Urinary bladder (tissue), 4 donors: ENCODE results near the gene UBE2Q2. TPM values are rescaled to one million over a fixed set of nuclear protein-coding genes. Genes with fewer than 3 reads are reported as not detected.
A peak's percentile ranks its signal among the peaks of the same experiment; 100 is the strongest.
"Not testable (repeated sequence)": the region's sequence is repeated elsewhere in the genome, so short reads cannot be mapped to it uniquely, and the experiment has no call there.

Experiments
- DNase-seq: peaks from one replicate; pipeline ENCODE4 v3.0.0-alpha.2; 2015; ENCODE audit errors: extremely low spot score
- H3K27ac ChIP-seq: one replicate; pipeline ENCODE4 v1.5.1; 2013; ENCODE audit warnings: low read depth, mild to moderate bottlenecking, moderate library complexity
- H3K36me3 ChIP-seq: one replicate; pipeline ENCODE4 v1.6.1; 2013; ENCODE audit warnings: mild to moderate bottlenecking, moderate library complexity; ENCODE audit not compliant: insufficient read depth
- H3K4me1 ChIP-seq: one replicate; pipeline ENCODE4 v1.6.1; 2013; ENCODE audit warnings: mild to moderate bottlenecking, moderate library complexity; ENCODE audit not compliant: insufficient read depth
- H3K4me3 ChIP-seq: one replicate; pipeline ENCODE4 v1.5.1; 2013; ENCODE audit warnings: low read depth, low read length
- WGBS: extraction: QIAGEN DNeasy Blood & Tissue Kit; methylation state at CpG from one replicate; pipeline ENCODE4 v1.1.7; 2013; 5-methylcytosine and 5-hydroxymethylcytosine counted together
- polyA plus RNA-seq: library from polyadenylated mRNA; stranded (reverse); fragments of 200-250 nt; gene quantifications from one replicate; pipeline ENCODE4 v1.2.3, GENCODE V29; 2013
- total RNA-seq: library from RNA; depleted of rRNA; stranded (reverse); fragments of >200 nt; gene quantifications from one replicate; pipeline ENCODE4 v1.2.3, GENCODE V29; 2014
- donor health status: healthy with polysubstance abuse.
- donor health status: healthy.

Gene UBE2Q2
- total and polyA plus RNA-seq, 2 donors = 46.7 to 101 TPM

DNA sequence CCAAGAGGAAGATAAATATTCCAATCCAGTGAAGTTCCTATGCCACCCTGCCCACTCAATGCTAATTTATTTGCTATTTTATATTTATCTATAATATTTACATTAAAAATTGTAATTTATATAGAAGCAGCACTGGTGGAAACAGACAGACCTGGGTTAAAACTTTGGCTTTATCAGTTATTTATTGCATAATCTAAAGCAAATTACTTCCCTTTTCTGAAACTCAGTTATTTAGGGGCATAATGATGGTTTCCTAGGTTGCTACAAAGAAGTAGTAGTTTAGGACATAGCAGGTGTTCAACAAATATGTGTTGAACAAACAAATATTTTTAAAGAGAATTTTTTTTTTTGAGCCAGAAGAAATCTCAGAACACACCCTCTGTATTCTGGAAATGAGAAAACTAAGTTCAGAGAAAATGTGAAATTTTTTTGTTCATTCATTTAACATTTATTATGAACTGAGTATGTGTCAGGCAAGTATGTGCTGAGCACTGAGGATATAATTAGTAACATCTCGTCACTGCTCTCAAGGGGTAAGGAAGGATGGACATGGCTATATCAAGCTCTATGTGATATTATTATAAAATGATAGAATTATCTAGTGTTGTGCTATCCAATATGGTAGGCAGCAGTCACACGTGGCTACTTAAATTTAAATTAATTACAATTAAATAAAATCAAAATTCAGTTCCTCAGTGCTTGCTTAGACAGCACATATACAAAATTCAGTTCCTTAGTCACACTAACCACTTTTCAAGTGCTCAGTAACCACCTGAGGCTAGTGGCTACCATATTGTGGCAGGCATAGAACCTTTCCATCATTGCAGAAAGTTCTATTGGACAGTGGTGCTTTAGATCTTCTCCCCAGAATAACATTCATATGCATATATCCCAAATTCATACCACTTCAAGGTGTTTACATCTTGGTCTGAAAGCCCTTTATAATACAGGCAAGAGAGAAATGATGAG is 7.0 kb upstream of the UBE2Q2 start:
- Histone ChIP-seq H3K4me3 (no peak overlapping the region), H3K4me1 (no peaks in the 10 kb centered on the region), H3K27ac (no peak overlapping the region), H3K36me3 (no peaks in the 10 kb centered on the region)
- WGBS = 71% methylated on average over 2 of the region's 2 CpGs
- no peak for DNase-seq

DNA sequence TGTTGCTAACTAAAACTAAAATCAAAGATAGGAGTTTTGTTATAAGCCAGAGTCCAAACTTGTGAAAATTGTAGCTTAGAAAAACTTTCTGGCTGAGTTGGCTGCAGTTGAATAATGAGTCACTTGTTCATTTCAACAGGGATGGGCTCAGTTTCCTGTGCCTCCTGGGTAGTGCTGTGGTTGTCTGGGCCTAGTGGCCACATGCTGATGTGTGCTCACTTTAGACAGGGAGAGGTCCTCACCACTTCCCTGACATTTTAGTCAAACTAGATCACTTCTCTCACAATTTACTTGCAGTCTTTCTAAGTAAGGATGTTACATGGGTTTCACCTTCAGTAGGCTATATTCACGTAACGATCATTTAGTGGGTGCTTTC is 6.3 kb upstream of the UBE2Q2 start:
- H3K36me3 ChIP-seq = no peaks in the 10 kb centered on the region
- no peak overlapping the region for H3K27ac ChIP-seq
- H3K4me1 ChIP-seq = no peaks in the 10 kb centered on the region
- no peak overlapping the region for H3K4me3 ChIP-seq
- WGBS = 91% methylated on average over 2 of the region's 2 CpGs
- DNase-seq = no peak

DNA sequence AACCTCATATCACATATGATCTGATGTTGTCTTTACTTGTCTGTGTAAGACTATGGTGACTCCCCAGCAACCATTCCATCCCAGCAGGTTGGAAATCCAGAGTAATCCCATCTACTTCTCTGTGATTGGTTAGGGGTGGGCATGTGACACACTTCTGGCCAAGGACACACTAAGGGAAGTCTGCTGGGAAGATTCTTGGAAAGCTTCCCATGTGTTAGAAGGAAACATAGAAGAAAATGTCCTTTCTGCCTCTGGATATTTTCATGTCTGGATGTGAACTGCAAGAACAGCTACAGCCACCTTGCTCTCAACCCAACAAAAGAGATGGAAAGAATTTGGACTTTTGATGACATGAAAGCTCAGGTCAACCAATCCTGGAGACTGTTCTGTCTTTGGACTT is 2.6 kb upstream of the UBE2Q2 start:
- Histone ChIP-seq H3K4me1 (no peaks in the 10 kb centered on the region), H3K27ac (no peak overlapping the region), H3K36me3 (no peaks in the 10 kb centered on the region), H3K4me3 (no peak overlapping the region)
- DNase-seq = peak; percentile 18

DNA sequence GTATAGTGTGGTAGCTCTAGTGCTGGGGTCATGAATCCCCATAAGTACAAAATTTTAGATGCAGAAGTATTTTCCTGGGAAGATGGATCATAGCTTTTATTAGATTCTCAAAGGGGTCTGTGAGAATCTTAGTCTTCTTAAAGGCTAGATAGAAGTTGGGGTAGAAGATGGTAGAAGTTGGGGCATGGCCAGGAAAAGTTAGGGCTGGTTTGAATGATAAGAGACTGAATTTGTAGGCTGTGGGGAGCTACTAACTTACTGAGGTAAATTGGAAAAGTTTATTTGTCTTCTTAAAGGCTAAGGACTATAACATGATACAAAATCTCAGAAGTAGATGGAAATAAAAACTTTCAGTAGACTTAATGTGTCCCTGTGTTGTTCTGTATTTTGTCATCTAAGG is 1.6 kb upstream of the UBE2Q2 start:
- Histone ChIP-seq H3K4me1 (no peaks in the 10 kb centered on the region), H3K4me3 (no peak overlapping the region), H3K36me3 (no peaks in the 10 kb centered on the region), H3K27ac (no peak overlapping the region)
- no peak for DNase-seq

GRCh38 chr15:75843678-75844581 is 683 bp downstream of the UBE2Q2 start:
- peak overlapping the region; percentile 92 for H3K4me3 ChIP-seq
- H3K4me1 ChIP-seq = no peaks in the 10 kb centered on the region
- under 1% methylated on average over 77 of the region's 77 CpGs for WGBS
- no peaks in the 10 kb centered on the region for H3K36me3 ChIP-seq
- peak; percentile 33 for DNase-seq
- H3K27ac ChIP-seq = peak overlapping the region; percentile 87

- WGBS = 38% methylated on average over 13 of the region's 13 CpGs
- Histone ChIP-seq H3K27ac (no peak overlapping the region), H3K4me3 (peak overlapping the region; percentile 92), H3K4me1 (no peaks in the 10 kb centered on the region), H3K36me3 (no peaks in the 10 kb centered on the region)
- no peak for DNase-seq
Measured at GRCh38 chr15:75844629-75845335, 1.5 kb downstream of the UBE2Q2 start.

DNA sequence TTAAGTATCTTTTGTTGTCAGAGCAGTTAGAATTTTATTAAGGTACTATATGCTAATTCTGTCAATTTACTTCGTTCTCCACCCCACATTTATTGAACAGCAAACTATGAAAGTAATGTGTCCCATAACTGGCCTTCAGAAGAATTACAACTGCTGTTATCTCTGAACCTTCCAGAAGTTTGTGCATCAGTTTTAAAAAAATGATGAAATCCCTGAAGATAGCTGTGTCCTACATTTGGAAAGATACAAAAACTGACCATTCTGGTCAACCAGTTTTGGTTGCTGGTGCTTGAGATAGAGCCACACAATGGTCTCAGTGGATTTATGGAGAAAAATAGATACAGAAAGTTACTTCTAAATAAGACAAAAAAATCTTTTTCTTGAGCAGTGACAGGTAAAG is 5.9 kb downstream of the UBE2Q2 start:
- Histone ChIP-seq H3K4me3 (no peak overlapping the region), H3K27ac (no peak overlapping the region), H3K36me3 (no peaks in the 10 kb centered on the region), H3K4me1 (no peaks in the 10 kb centered on the region)
- DNase-seq = no peak
- 85% methylated on average over 1 of the region's 1 CpG for WGBS

DNA sequence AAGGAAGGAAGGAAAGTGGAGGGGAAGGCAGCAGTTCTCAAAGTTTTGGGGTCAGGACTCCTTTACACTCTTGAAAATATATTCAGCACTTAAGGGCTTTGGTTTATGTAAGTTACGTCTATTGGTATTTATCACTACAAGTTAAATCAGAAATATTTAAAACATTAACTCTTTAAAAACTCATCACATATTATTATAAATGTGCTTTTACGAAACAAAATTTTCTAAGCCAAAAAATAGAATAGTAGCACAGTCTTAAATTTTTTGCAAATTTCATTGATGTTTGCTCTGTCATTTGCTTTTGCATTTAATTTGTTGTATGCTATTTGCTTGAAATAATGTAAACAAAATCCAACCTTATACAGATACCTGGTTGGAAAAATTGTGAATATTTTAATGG is 7.5 kb downstream of the UBE2Q2 start:
- Histone ChIP-seq H3K27ac (no peak overlapping the region), H3K36me3 (no peaks in the 10 kb centered on the region), H3K4me1 (no peaks in the 10 kb centered on the region), H3K4me3 (no peak overlapping the region)
- DNase-seq = no peak
- 94% methylated on average over 2 of the region's 2 CpGs for WGBS

DNA sequence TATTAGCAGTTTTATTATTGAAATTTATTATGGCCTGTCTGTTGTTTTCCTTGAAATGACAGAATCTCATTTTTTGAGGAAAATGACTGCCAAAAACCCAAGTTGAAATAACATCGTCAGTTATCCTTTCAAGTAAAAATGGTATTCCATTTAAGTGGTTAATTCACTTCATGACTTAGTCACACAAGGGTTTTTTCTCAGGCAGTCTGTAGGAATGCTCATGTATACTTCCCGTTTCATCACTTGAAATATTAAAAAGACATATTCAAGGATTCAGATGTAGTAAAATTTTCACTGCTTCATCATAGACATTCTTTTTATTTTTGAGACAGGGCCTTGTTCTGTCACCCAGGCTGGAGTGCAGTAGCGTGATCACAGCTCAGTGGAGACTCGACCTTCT is 8.3 kb downstream of the UBE2Q2 start:
- WGBS = 92% methylated on average over 4 of the region's 4 CpGs
- not testable (repeated sequence) for H3K4me1 ChIP-seq, H3K4me3 ChIP-seq, H3K27ac ChIP-seq, H3K36me3 ChIP-seq, DNase-seq

DNA sequence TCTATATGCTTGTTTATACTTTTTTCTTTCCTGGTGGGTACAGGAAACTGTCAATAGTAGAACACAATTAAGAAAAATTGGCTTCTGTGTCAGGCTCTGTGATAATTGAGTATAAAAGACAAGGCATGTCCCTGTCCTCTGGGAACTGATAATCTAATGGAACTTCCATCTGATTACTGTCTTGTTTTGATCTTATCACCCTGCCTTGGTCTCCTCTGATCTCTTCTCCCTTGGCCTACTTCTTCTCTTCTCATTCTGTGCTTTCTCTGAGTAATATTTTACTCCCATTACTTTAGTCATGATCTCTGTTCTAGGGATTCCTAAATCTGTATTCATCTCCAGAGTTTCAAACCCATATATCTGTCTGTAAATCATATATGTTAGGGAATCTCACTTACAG is 14.6 kb downstream of the UBE2Q2 start:
- Histone ChIP-seq H3K4me1 (no peaks in the 10 kb centered on the region), H3K27ac (no peak overlapping the region), H3K36me3 (peaks cover 2% of the 10 kb centered on the region), H3K4me3 (no peak overlapping the region)
- DNase-seq = no peak

DNA sequence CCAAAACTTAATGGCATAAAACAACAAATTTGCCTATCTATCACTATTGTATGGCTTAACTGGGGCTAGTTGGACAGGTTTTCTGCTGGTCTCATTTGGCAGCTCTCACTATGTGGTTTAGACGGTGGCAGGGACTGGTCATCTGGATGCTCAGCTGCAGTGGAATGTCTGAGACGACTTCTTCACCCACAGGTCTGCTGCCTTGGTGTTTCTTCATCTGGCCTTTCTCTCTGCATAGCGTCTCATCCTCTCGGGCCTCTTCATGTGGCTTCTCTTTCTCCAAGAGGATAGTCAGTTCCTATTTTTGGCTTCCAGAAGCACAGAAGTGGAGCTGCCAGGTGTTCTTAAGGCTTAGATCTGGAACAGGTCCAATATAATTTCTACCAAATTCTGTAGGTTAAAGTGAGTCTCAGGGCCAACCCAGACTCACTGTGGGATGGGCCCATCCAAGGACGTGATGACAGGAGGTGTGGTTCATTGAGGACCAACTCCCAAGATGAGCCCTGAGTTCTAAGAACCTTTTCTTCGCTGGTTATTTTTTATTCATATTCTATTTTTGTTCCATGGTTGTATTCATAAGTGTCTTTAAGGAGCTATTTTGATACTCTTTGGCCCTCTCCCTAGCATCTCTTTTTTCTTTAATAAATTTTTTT is 18.6 kb downstream of the UBE2Q2 start:
- DNase-seq = no peak
- no peak overlapping the region for H3K4me3 ChIP-seq

DNA sequence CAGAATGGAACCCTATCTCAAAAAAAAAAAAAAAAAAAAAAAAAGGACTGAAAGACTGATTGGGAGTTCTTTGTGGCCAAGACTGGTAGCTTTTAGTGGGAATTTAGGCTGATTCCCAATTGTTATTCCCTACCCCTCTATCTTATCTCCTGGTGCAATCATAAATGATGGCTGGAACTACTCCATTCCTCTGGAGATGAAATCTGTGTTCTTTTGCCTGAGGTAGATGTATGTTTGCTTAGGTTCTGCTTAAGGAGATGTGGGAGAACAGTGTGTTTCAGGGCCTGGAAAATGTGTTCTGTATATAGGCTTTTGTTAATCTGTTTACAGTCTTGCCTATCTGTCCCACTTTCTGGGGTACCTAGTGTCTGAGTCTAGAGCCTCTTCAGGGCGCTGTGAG is 19.5 kb downstream of the UBE2Q2 start:
- whole genome bisulfite sequencing = 98% methylated on average over 1 of the region's 1 CpG
- Histone ChIP-seq H3K4me1 (no peaks in the 10 kb centered on the region), H3K27ac (no peak overlapping the region), H3K36me3 (peaks cover 3% of the 10 kb centered on the region), H3K4me3 (no peak overlapping the region)
- DNase-seq = no peak

More for the DNA sequence above, 18.6 kb downstream of the UBE2Q2 start:
- H3K27ac ChIP-seq = no peak overlapping the region
- no peaks in the 10 kb centered on the region for H3K4me1 ChIP-seq
- H3K36me3 ChIP-seq = peaks cover 3% of the 10 kb centered on the region
- WGBS = 89% methylated on average over 6 of the region's 6 CpGs
